ENCODE data around the gene RPS6KB2.

RPS6KB2 gene

GRCh38 chr11:67440229-67441097 lies 12.2 kb downstream of the RPS6KB2 start:
- in situ Hi-C loops (cut with MboI; ENCODE audit: low sequenced_read_pairs): no loop called here

- in situ Hi-C loops (cut with MboI; ENCODE audit: low sequenced_read_pairs): no loop called here
Observed at GRCh38 chr11:67441098-67441563, 12.8 kb downstream of the RPS6KB2 start.

GRCh38 chr11:67441731-67442351 lies 13.5 kb downstream of the RPS6KB2 start:
- in situ Hi-C loops (cut with MboI; ENCODE audit: low sequenced_read_pairs): no loop called here

GRCh38 chr11:67442504-67443404 lies 14.5 kb downstream of the RPS6KB2 start:
- in situ Hi-C loops (cut with MboI; ENCODE audit: low sequenced_read_pairs): no loop called here

DNA sequence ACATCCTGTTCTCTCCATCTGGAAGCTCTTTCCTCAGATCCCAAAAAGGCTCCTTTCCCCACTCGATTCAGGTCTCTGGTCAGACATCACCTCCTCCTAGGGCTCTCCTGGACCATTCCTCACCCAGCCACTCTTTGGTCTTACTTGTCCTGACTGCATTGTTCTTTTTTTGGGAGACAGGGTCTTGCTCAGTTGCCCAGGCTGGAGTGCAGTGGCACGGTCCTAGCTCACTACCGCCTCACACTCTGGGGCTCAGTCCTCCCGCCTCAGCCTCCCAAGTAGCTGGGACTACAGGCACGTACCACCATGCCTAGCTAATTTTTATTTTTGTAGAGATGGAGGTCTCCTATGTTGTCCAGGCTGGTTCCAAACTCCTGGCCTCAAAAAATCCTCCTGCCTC lies 17.2 kb downstream of the RPS6KB2 start:
- in situ Hi-C loops (cut with MboI; ENCODE audit: low sequenced_read_pairs): no loop called here

GRCh38 chr11:67448220-67448609 lies 19.9 kb downstream of the RPS6KB2 start:
- in situ Hi-C loops (cut with MboI; ENCODE audit: low sequenced_read_pairs): no loop called here

DNA sequence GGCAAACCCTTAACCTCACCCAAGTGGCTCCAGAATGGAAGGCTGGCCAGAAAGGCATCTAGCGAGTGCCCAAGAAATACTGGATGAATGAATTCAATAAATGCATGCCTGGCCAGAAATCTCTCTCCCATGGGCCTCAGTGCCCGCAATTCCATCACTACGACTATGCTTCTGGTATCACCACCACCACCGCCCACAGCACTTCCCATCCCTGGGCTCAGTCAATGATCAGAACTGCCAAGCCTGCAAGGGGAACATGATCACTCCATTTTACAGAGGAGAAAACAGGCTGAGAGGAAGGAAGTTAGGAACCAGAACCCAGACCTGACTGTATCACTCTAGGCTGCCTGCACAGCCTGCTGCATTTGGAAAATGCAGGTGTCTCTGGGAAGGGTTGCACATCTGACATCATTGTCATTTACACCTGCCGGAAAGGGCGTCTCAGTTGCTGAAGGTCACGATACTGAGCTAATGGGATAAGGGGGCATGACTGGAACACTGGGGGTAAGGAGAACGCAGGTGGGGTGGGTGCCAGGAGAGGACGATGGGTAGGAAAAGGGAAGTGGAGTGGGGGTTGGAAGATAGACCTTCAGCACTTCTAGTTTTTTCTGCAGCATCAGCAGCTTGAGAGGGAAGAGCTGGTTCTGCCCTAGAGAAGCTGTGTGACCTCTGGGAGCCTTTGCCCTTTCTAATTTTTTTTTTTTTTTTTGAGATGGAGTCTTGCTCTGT lies 21.0 kb downstream of the RPS6KB2 start:
- in situ Hi-C loops (cut with MboI; ENCODE audit: low sequenced_read_pairs): no loop called here

GRCh38 chr11:67450796-67451657 lies 22.7 kb downstream of the RPS6KB2 start:
- in situ Hi-C loops (cut with MboI; ENCODE audit: low sequenced_read_pairs): no loop called here

DNA sequence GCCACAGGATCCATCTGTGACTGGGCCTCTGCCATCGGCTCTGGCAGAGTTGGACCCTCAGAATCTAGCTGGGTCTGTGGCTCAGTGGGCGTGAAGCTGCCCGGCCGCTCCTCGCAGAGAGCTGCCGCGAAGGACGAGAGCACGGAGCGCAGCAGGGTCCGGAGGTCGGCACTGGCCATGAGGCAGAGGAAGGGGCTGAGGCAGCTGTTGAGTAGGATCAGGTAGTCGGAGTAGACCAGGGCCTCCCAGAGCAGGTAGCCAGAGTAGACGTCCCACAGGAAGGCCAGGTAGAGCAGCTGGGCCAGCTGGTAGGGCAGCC lies 23.3 kb downstream of the RPS6KB2 start:
- in situ Hi-C loops (cut with MboI; ENCODE audit: low sequenced_read_pairs): no loop called here

DNA sequence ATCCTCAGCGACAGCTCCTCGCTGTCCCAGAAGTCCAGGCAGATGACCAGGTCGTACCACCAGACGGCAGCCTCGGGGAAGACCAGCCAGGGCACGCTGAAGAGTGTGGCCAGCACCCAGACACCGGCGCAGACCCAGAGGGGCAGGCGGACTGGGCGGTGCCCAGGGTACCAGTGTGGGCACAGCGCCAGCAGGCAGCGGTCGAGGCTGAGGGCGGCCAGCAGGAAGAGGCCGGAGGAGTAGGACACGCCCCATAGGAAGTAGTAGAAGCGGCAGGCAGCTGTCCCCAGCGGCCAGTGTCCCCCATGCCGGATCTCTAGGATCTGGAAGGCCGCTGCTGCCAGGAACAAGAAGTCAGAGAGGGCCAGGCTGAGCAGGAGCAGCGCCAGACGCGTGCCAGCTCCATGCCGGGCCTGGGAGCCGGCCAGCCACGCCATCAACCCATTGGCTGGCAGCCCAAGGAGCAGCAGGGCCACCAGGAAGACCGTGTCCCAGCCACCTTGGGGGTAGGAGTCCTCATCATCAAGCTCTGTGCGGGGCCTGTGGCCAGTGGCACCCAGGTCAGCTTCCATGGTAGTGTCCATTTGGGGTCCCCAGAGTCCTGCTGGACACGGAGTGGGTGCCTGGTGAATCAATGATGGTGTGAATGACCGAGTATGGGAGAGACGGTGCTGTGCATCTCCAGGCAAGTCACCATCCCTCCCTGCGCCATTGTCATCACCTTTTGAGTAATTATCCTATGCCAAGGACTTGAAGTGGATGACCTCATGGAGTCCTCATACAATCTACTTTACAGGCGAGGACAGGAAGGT lies 24.1 kb downstream of the RPS6KB2 start, which contains the start of gene GPR152:
GPR152 (minus strand) TSS at position 589 of the 812 bp plus-strand sequence; CDS start at position 584, 5 bp downstream.
- in situ Hi-C loops (cut with MboI; ENCODE audit: low sequenced_read_pairs): no loop called here

- in situ Hi-C loops (cut with MboI; ENCODE audit: low sequenced_read_pairs): no loop called here
Observed at GRCh38 chr11:67453816-67454732, 25.8 kb downstream of the RPS6KB2 start.

DNA sequence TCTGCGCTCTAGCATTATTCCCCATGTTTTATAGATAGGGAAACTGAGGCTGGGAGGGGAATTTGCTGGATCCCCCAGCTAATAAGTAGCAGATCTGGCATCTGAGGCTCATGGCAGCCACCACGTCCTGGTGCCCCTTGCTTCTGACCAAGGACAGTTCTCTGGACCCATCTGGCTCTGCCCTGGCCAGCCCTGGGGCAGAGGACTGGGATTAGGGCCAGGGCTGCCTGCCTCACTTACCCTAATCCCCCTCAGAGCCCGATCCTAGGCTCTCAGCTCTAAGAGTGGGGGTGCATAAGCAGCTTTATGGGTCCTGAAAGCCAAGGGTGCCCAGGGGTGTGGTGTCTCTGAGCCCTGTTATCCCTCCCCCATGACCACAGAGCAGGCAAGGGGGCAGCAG lies 26.8 kb downstream of the RPS6KB2 start, which contains the start of gene CABP4:
CABP4 (plus strand) TSS at position 301 of the 400 bp plus-strand sequence; CDS start at position 371, 70 bp downstream.
- in situ Hi-C loops (cut with MboI; ENCODE audit: low sequenced_read_pairs): no loop called here

DNA sequence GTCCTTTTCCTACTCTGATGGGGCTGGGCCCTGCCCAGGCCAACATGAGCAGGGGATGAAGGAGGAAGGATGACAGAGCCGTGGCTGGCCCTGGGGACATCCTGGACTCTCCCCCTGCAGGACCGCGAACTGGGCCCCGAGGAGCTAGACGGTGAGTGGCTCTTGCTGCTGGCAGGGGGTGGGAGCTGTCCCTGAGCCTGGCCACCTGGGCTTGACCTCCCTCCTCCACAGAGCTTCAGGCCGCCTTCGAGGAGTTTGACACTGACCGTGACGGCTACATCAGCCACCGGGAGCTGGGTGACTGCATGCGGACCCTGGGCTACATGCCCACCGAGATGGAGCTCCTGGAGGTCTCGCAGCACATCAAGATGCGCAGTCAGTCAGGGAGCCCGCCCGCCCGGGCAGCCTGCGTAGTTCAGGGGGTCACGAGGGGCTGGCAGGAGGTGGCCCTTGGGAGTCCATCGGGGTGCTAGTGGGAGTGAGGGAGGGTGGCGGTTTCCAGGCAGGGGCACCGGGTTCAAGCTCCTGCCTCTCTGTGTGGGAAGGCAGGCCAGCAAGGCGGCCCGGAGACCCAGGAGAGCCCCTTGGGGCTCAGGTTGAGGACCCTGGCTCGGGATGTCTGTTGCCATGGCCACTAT lies 27.9 kb downstream of the RPS6KB2 start:
- in situ Hi-C loops (cut with MboI; ENCODE audit: low sequenced_read_pairs): no loop called here

- in situ Hi-C loops (cut with MboI; ENCODE audit: low sequenced_read_pairs): no loop called here
Observed at GRCh38 chr11:67457453-67457852, 29.2 kb downstream of the RPS6KB2 start.

- in situ Hi-C loops (cut with MboI; ENCODE audit: low sequenced_read_pairs): no loop called here
Observed at GRCh38 chr11:67458266-67458665, 30.0 kb downstream of the RPS6KB2 start.

- in situ Hi-C loops (cut with MboI; ENCODE audit: low sequenced_read_pairs): no loop called here
Observed at GRCh38 chr11:67463186-67463585, 34.9 kb downstream of the RPS6KB2 start.
